GM18868 (cell line): ENCODE data around the gene DYNC2H1.

Source experiments
- ATAC-seq: cut with Tn5 transposase; IDR thresholded peaks from one replicate; pipeline ENCODE4 v1.9.1; 2021; ENCODE audit warnings: mild to moderate bottlenecking, moderate library complexity; ENCODE audit not compliant: unreplicated experiment

Gene DYNC2H1

GRCh38 chr11:103274025-103274424 is 164.8 kb downstream of the DYNC2H1 start:
- no peak for ATAC-seq

- ATAC-seq = no peak
These were observed 170.6 kb downstream of the DYNC2H1 start for GRCh38 chr11:103279821-103280220.

GRCh38 chr11:103281301-103281700 is 172.1 kb downstream of the DYNC2H1 start:
- ATAC-seq = no peak

DNA sequence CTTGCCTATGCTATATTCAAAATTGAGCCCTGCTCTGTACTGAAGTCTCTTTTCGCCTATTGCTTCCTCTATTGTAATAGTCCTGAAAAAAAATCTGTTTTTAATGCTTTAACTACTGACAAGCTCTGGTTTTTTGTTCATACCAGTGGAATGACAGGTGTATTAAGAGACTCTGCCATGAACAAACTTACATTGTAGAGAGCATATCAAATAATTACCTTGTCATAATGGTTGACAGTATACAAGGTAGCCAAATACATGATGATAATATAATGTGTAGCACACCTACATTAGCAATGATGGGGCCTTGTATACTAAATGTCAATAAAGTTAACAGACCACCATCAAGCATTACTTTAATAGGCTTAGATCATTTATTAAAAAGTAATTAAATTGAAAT is 175.0 kb downstream of the DYNC2H1 start:
- no peak for ATAC-seq

DNA sequence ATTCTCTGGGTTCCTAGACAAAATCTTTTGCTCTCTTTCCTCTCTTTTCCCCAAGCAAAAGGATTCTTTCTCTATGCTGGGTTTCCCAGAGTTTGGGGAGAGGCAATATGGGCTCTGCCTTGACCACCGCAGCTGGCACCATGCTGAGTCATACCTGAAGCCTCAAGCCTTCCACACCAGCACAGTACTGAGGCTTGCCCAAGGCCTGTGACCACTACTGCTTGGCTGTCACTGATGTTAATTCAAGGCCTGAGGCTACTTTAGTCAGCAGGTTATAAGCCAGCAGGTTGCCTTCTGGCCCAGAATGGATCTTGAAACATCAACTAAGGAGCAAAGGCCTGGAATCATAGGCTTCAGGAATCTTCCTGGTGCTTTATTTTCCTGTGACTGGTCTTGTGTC is 185.3 kb downstream of the DYNC2H1 start:
- no peak for ATAC-seq

GRCh38 chr11:103295704-103296103 is 186.5 kb downstream of the DYNC2H1 start:
- ATAC-seq = no peak

DNA sequence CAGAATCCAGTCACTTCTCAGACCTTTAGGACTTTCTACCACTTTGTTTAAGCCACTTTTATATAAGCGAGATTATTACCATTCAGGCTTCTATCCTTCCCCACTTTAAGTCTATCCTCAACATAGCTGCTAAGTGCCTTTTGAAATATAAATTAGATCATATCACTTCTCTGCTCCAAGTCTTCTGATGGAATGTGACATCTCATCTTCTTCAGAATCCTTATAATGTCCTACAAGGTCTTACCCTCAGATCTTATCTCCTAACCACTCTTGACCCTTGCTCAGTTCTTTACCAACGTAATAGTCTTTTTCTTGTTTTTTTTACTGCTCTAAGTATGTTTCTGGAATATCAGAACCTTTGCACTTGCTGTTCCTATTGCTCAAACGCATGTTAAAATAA is 188.7 kb downstream of the DYNC2H1 start:
- ATAC-seq = no peak

- no peak for ATAC-seq
These were observed 206.0 kb downstream of the DYNC2H1 start for GRCh38 chr11:103315248-103315647.

- no peak for ATAC-seq
These were observed 207.9 kb downstream of the DYNC2H1 start for GRCh38 chr11:103317118-103317517.

DNA sequence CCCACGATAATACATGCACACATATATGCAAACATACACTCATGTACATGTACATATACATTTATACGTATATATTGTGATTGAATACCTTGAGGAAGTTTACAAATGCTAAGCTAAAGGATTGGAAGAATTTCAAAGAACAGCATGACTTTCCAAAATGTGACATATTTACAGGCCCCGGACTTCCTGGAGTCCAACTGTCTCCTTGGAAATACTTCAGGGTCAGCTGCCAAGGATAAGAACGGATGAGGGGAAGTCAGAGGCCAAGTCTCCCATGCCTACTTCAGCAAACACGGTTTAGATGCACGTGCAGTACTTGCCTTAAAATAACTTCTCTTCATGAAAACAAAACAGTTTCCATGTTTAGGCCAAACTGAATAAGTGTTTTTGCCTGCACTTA is 213.6 kb downstream of the DYNC2H1 start:
- no peak for ATAC-seq

GRCh38 chr11:103325686-103326069 is 216.5 kb downstream of the DYNC2H1 start:
- peak; percentile 7 for ATAC-seq

DNA sequence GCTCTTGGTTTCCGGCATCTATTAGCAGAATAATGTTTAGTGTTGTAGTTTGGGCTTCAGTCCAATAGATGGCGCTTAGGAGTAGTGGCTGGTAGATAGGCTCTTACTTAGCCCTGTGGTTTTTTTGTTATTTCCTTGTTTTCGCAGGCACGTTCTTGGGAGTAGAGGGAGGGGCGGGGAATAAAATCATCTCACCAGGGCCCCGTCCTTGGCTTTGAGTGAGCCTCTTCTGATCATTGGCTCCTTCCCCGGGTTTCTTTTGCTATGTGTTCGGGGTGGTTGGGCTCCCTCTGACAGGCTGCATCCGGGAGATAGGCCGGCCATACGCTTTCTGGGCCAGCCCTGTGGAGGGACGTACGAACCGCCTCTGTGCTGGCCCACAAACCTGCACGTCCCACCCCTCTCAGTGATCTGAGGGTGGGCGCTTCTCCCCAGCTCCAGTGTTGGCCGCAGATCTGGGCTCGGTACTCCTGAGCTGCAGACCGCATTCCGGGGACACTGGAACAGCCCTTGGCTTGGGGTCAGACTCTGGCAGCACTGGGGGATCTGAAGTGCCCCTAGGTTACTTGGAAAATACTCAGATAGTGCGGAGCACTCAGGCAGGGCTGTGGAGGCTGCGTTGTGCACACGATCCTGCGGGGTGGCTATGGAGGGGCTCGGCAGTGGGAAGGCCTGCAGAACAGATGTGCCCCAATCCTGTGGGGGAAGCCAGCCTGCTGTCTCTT is 217.0 kb downstream of the DYNC2H1 start:
- ATAC-seq = peak; percentile 97

- no peak for ATAC-seq
These were observed 218.5 kb downstream of the DYNC2H1 start for GRCh38 chr11:103327721-103328120.

- ATAC-seq = no peak
These were observed 223.2 kb downstream of the DYNC2H1 start for GRCh38 chr11:103332409-103332808.

DNA sequence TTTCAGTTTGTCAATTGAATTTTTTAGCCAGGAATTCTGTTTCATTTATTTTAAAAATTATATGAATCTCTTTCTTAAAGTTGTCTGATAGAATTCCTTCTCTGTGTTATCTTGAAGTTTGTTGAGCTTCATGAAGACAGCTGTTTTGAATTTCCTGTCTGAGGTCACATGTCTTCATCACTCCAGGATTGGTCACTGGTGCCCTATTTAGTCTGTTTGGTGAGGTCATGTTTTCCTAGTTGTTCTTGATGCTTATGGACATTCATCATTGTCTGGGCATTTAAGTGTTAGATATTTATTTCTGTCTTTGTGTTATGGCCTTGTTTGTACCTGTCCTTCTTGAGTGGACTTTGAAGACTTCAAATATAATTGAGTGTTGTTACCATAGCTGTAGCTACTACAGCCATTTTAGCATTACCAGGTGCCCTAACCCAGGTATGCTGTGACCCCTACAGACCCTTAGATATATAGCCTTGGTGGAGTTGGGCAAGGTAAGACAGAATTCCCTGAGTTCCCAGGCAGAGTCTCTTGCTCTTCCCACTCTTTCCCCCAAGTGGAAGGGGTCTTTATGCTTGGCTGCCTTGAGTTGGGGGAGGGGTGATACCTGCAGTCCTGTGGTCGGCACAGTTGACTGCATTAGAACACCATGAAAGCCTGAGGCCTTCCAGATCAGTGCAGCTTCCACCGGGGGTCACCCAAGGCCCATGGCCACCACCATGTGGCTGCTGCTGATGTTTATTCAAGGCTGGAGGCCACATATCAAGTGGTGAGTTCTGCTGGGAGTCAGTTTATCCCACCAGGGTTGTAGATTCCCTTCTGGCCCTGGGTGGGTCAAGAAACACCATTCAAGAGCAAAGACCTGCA is 229.6 kb downstream of the DYNC2H1 start:
- ATAC-seq = no peak

DNA sequence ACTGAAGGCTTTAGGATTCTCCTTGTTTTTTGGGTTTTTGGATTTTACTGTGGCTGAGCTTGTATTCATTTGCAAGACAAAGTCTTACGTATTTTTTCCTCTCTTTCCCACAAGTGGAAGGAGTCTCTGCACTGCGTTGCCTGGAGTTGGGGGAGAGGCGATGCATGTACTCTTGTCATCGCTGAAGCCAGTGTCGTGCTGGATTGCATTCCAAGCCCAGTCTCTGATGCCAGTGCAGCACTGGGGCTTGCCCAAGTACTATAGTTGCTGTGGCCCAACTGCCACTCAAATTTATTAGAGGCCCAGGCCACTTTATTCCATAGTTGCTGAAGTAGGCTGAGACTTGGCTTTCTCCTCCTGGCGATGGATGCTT is 230.2 kb downstream of the DYNC2H1 start:
- ATAC-seq = no peak

DNA sequence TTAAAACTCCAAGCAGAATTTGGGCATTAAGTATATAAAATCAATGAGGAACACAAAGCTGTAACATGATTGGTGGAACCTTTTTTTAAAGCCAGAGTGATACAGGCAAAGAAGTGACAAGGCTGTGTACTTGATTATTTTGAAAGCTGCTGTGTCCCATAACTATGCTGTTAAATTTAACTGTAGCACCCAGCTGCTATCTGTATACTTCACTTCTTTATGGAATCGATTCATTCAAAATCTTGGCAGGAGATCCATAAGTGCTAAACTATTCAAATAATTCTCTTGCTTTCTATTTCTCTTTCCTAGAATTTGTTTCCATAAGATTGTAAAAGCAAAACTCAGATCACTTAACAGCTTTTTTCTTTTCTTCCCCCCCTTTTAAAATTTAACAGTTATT is 231.7 kb downstream of the DYNC2H1 start:
- no peak for ATAC-seq

GRCh38 chr11:103344886-103345285 is 235.7 kb downstream of the DYNC2H1 start:
- ATAC-seq = no peak

GRCh38 chr11:103349595-103349994 is 240.4 kb downstream of the DYNC2H1 start:
- no peak for ATAC-seq

- no peak for ATAC-seq
These were observed 245.4 kb downstream of the DYNC2H1 start for GRCh38 chr11:103354656-103355055.

DNA sequence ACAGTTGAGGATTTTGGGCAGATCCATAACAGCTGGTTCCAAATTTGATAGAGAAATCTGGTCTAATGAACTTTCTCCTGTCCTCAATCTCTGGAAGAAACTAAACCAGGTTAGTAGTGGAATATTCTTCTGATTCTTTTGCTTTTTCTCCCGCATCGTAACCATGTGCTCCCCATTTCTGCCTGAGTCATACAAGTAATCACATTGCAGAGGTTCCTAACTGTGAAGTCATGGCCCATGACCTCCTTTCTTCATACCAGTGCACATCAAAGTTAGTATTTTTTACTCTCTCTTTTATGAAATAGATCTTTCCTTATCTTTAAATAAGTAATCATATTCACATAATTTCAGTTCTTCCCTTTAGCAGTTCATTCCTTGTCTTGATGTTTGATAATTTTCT is 249.0 kb downstream of the DYNC2H1 start:
- ATAC-seq = no peak

DNA sequence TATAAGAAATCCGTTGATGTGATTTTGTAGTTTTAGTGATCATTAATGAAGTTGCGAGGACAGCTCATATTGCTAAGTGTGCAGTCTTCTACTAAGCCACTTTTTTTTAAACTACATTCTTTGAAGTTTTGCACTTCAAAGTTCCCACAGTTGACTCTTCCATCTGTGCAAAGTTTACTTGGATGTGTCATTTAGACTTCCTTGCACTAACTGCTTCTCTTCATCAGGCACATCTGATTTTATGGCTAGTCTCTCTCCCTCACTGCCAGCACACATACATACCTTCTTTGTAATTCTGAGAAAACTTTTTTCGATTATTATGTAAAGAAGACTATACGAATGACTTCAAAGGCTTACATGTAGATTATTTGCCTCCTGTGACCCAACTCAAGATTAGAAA is 250.0 kb downstream of the DYNC2H1 start:
- ATAC-seq = no peak
